Central memory CD8-positive, alpha-beta T cell (primary cell): Measurements from ENCODE around the gene HS3ST2.

Experiments
- ATAC-seq: fragments of 150-1000 bp; cut with Tn5 transposase; replicated peaks from 2 replicates; pipeline ENCODE4 v1.10.0; 2022; ENCODE audit warnings: mild to moderate bottlenecking, moderate FRiP score, moderate number of reproducible peaks; ENCODE audit not compliant: poor library complexity, severe bottlenecking; ENCODE audit errors: extremely low read depth
- DNase-seq, 2 donors: peaks; one replicate each; pipeline ENCODE4 v3.0.0; 2021; ENCODE audit warnings: low spot score in 2 of 2
- H3K27ac Mint-ChIP-seq: one replicate; pipeline ENCODE4 v1.8.0; 2022; ENCODE audit warnings: low read depth, mild to moderate bottlenecking, moderate library complexity, mixed read lengths
- H3K27me3 Mint-ChIP-seq: one replicate; pipeline ENCODE4 v1.8.0; 2022; ENCODE audit warnings: mixed read lengths
- H3K36me3 Mint-ChIP-seq: one replicate; pipeline ENCODE4 v1.8.0; 2022; ENCODE audit warnings: mild to moderate bottlenecking, moderate library complexity, mixed read lengths; ENCODE audit not compliant: insufficient read depth
- H3K4me1 Mint-ChIP-seq: one replicate; pipeline ENCODE4 v1.8.0; 2022; ENCODE audit warnings: mixed read lengths
- H3K4me3 Mint-ChIP-seq: one replicate; pipeline ENCODE4 v1.8.0; 2022; ENCODE audit warnings: mild to moderate bottlenecking, moderate library complexity, mixed read lengths
- H3K9me3 Mint-ChIP-seq: one replicate; pipeline ENCODE4 v1.8.0; 2022; ENCODE audit warnings: mixed read lengths

Gene HS3ST2

DNA sequence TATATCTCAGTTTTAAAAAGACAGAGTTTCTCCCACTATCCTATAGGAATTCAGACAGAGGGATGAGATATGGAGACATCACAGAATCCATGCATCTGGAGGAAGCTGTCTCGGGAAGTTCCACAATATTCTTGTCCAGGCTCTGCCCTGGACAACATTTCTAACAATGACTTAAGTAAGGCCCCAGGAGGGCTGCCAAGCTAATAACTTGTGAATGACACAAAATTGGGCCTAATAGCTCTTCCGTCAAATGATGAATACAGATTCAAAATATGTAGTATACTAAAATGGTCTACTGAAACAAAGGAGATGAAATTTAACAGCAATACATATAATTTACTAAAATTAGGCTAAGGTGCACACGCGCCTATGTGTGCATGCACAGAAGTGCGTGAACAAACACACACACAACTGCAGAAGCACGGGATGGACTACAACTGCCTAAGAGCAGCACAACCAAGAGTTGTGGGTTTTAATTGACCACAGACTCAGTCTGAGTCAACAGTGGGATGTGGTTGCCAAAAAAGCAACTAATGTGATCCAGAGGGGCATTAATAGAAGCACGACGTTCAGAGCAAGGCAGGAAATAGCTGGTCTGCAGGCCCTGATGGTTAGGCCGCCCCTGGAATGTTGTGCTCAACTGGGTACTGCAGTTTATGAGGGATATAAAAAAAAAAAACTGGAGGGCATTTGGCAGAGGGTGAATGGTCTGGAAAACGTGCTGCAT, 26.3 kb upstream of the HS3ST2 start:
- Mint-ChIP-seq H3K4me3 (no peak overlapping the region), H3K27me3 (peaks cover 26% of the 10 kb centered on the region), H3K36me3 (peaks cover 3% of the 10 kb centered on the region), H3K9me3 (no peaks in the 10 kb centered on the region), H3K4me1 (peaks cover 6% of the 10 kb centered on the region), H3K27ac (no peak overlapping the region)
- ATAC-seq (no peak), DNase-seq (no peak)

DNA sequence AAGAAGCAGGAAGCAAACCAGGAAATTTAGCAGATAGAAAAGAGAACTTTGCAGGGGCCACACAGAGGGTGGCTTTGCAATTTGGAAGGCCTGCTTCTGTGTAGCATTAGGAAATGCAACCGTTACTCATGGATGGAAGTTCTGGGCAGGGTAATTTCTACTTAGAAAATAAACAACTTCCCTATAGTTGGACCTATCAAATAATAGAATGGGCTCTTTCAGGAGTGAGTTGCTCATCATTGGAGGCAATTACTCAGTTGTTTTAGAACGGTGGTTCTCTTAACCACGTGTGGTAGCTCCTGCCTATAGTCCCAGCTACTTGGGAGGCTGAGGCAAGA, 25.8 kb upstream of the HS3ST2 start:
- Mint-ChIP-seq H3K36me3 (peaks cover 3% of the 10 kb centered on the region), H3K27ac (no peak overlapping the region), H3K4me3 (no peak overlapping the region), H3K4me1 (peaks cover 6% of the 10 kb centered on the region), H3K9me3 (no peaks in the 10 kb centered on the region), H3K27me3 (peaks cover 26% of the 10 kb centered on the region)
- ATAC-seq (no peak), DNase-seq (no peak)

DNA sequence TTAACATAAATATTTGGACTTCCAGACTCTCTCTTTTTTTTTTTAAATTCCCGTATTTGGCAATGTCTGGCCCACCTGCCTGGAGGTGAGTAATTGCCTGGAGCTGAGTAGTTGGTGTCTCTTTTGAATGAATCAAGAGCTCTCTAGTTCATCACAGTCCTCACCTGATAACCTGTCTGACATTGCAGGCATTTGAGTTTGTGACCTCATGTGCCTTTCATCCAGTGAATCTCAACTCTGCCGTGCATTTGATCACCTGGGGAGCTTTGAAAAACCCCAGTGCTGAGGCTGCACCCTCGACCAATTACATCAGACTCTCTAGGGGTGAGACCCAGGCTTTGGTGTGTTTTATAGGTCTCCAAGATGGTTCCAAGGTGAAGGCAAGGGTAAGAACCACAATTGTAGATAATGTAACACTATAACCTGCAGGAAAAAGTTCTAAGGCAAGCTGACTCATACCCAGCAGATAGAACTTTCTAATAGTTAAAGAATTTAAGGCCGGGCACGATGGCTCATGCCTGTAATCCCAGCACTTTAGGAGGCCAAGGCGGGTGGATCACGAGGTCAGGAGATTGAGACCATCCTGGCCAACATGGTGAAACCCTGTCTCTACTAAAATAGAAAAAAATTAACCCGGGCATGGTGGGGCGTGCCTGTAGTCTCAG, 24.5 kb upstream of the HS3ST2 start:
- H3K9me3 Mint-ChIP-seq: no peaks in the 10 kb centered on the region
- H3K36me3 Mint-ChIP-seq: peaks cover 4% of the 10 kb centered on the region
- H3K4me1 Mint-ChIP-seq: peaks cover 6% of the 10 kb centered on the region
- H3K4me3 Mint-ChIP-seq: no peak overlapping the region
- DNase-seq: no peak
- peaks cover 35% of the 10 kb centered on the region for H3K27me3 Mint-ChIP-seq
- no peak for ATAC-seq
- H3K27ac Mint-ChIP-seq: no peak overlapping the region

DNA sequence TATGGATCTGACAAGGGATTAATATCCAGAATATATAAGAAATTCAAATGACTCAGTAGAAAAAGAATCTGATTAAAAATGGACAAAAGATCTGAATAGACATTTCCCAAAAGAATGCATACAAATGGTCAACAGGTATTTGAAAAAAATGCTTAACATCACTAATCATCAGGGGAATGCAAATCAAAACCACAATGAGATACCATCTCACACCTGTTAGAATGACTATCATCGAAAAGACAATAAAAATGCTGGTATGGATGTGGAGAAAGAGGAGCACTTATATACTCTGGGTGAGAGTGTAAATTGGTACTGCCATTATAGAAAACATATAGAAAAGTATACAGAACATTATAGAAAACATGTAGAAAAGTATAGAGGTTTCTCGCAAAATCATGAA, 16.4 kb upstream of the HS3ST2 start:
- H3K4me3 Mint-ChIP-seq: no peak overlapping the region
- H3K9me3 Mint-ChIP-seq: no peaks in the 10 kb centered on the region
- H3K4me1 Mint-ChIP-seq: no peaks in the 10 kb centered on the region
- peaks cover 57% of the 10 kb centered on the region for H3K27me3 Mint-ChIP-seq
- no peak overlapping the region for H3K27ac Mint-ChIP-seq
- peaks cover 2% of the 10 kb centered on the region for H3K36me3 Mint-ChIP-seq
- ATAC-seq (no peak), DNase-seq (no peak)

DNA sequence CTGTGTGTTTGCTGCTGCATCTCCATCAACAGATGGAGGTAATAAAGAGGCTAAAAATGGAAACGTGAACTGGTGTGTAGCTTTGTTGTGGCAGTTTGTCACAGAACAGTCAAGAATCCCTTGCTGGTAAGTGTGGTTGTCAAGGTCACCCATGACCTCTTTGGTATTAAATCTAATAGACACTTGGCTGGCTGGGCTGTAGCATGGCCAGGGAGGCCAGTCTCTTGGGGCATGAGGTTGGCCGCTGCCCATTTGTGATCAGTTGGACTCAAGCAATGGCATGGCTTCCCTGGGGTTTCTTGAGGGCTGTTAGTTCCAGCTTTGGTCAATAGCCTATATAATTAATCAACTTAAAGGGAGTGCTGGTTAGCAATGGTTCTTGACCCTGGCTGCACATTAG, 14.8 kb upstream of the HS3ST2 start:
- Mint-ChIP-seq H3K27me3 (peaks cover 61% of the 10 kb centered on the region), H3K9me3 (no peaks in the 10 kb centered on the region), H3K4me1 (no peaks in the 10 kb centered on the region), H3K27ac (no peak overlapping the region), H3K36me3 (peaks cover under 1% of the 10 kb centered on the region), H3K4me3 (no peak overlapping the region)
- no peak for ATAC-seq
- DNase-seq: no peak

DNA sequence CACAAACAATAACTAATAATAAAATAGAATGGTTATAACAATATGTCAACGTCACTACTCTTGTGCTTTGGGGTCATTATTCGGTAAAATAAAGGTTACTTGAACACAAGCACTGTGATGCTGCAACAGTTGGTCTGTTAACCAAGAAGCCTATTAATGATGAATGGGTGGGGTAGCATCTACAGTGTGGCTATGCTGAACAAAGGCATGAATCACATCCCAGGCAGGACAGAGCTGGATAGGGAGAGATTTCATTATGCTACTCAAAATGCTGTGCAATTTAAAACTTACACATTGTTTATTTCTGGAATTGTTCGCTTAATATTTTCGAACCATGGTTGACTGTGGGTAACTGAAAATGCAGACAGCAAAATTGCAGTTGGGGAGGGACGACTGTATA, 9.1 kb upstream of the HS3ST2 start:
- Mint-ChIP-seq H3K27me3 (peaks cover 21% of the 10 kb centered on the region), H3K9me3 (no peaks in the 10 kb centered on the region), H3K4me3 (no peak overlapping the region), H3K36me3 (no peaks in the 10 kb centered on the region), H3K27ac (no peak overlapping the region), H3K4me1 (no peaks in the 10 kb centered on the region)
- DNase-seq (no peak), ATAC-seq (no peak)

DNA sequence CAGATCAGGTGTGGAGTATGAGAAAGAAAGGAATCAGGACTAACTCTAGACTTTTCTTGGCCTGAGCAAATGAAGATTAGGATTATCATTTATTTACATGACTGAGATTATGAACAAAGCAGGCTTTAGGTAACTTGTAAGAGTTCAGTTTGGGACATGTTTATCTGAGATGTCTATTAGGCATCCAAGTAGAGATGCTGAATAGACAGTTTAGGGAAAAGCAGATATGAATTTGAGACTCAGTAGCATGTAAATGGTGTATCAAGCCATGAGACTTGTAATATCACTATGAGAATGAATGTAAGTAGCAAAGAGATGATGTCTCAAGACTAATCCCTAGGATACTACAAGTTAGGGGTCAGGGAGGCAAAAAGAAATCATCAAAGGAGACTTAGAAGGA, 8.6 kb upstream of the HS3ST2 start:
- H3K27ac Mint-ChIP-seq: no peak overlapping the region
- DNase-seq (no peak), ATAC-seq (no peak)
- H3K9me3 Mint-ChIP-seq: no peaks in the 10 kb centered on the region
- no peak overlapping the region for H3K4me3 Mint-ChIP-seq
- H3K36me3 Mint-ChIP-seq: no peaks in the 10 kb centered on the region
- H3K27me3 Mint-ChIP-seq: peaks cover 21% of the 10 kb centered on the region
- H3K4me1 Mint-ChIP-seq: no peaks in the 10 kb centered on the region

DNA sequence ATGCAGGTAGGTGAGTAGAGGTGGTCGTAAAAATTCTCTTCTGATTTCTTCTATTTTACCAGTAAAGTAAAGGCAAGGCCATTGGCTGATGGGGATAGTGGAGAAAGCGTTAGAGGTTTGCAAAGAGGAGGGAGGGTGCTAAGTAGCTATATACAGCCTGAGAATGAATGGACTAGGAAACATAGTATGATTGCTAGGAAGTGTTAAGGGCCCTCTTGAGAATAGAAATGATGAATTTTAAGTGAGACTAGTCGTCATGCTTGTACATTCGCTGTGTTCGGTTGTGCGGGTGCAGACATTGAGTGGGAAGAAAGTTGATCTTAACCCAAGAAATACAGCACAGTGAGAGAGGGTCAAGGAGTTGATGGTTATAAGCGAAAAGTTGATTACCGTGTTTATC, 7.2 kb upstream of the HS3ST2 start:
- H3K27ac Mint-ChIP-seq: no peak overlapping the region
- H3K36me3 Mint-ChIP-seq: no peaks in the 10 kb centered on the region
- no peaks in the 10 kb centered on the region for H3K4me1 Mint-ChIP-seq
- peaks cover 19% of the 10 kb centered on the region for H3K27me3 Mint-ChIP-seq
- H3K9me3 Mint-ChIP-seq: no peaks in the 10 kb centered on the region
- DNase-seq (no peak), ATAC-seq (no peak)
- no peak overlapping the region for H3K4me3 Mint-ChIP-seq

DNA sequence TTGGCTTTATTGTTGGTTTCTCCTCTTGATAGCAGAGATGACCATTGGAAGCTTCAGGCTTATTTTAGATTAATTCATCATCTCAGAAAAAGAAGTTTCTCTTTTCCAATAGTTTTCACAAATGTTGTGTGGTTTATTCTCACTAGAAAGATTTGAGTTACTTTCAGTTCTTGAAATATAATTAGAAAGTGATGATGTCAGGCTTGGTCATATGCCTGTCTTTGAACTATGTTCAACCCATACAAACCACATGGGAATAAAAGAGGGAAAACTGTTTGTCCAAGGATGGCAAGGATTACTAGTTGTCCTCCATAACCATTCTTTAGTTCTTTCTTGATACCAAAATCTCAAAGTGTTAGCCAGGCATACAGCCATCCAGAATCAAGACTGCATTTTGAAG, 3.7 kb upstream of the HS3ST2 start:
- Mint-ChIP-seq H3K4me3 (no peak overlapping the region), H3K27me3 (peaks cover 30% of the 10 kb centered on the region), H3K36me3 (peaks cover 2% of the 10 kb centered on the region), H3K4me1 (peaks cover 5% of the 10 kb centered on the region), H3K9me3 (no peaks in the 10 kb centered on the region), H3K27ac (no peak overlapping the region)
- no peak for ATAC-seq
- DNase-seq: no peak

DNA sequence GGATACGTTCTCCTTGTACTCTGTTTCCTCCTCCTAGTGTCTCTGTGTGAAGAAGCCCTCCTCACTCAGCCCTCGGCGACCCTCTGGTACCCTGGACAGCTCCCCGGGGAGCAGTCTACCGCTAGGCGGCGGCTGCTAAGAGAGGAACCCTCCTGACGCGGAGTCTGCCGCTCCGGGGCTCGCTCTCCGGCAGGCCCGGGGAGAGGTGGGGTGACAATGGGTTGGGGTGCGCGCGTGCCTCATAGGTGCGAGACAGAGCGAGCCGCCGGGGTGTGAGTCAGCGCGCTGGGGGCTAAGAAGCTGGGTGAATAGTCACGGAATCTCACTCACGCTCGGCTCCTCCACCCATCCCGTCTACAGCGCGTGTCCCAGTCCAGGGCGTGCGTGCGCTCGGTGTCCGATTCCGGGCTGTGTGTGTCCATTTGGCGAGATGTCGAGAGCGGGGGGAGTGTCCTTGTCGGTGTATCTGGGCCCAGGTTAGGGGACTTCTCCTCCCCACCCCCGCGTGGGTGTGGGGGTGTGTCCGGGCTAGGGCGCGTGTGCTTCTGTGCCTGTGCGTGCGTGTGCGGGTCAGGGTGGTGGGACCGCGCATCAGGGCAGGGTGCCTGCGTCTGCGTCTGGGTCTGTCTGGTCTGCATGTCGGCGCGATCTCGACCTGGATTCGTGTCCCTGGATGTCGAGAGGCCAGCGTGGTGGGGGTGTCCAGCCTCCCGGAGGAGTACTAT, 577 bp upstream of the HS3ST2 start:
- Mint-ChIP-seq H3K27ac (no peak overlapping the region), H3K27me3 (peaks cover 53% of the 10 kb centered on the region), H3K4me1 (peaks cover 5% of the 10 kb centered on the region), H3K4me3 (no peak overlapping the region), H3K9me3 (no peaks in the 10 kb centered on the region), H3K36me3 (peaks cover 2% of the 10 kb centered on the region)
- no peak for DNase-seq
- ATAC-seq: no peak

DNA sequence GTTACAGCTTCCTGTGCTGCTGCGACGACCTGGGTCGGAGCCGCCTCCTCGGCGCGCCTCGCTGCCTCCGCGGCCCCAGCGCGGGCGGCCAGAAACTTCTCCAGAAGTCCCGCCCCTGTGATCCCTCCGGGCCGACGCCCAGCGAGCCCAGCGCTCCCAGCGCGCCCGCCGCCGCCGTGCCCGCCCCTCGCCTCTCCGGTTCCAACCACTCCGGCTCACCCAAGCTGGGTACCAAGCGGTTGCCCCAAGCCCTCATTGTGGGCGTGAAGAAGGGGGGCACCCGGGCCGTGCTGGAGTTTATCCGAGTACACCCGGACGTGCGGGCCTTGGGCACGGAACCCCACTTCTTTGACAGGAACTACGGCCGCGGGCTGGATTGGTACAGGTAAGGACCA, 746 bp downstream of the HS3ST2 start:
- Mint-ChIP-seq H3K9me3 (peaks cover 8% of the 10 kb centered on the region), H3K4me1 (peaks cover 5% of the 10 kb centered on the region), H3K27ac (no peak overlapping the region), H3K4me3 (no peak overlapping the region), H3K36me3 (peaks cover 2% of the 10 kb centered on the region), H3K27me3 (peaks cover 55% of the 10 kb centered on the region)
- ATAC-seq: no peak
- DNase-seq: no peak

DNA sequence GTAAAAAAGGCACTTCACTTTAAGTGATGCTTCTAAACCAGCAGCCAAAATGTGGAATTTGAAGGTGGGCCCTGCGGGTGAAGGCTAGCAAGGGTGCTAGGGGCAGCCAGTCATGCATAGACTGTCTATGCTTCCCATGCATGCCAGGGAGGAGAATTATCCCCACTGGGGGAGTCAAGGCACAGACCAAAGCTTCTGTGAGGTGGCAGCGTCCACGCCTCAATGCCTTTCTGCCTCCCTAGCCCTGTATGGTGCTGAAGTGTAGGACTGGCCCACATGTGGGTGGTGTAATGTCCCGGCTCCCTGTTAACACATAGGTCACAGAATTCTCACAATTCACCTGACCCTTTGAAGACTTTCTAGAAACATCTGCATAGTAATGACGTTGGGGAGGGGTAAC, 1.9 kb downstream of the HS3ST2 start:
- Mint-ChIP-seq H3K27ac (no peak overlapping the region), H3K4me3 (no peak overlapping the region), H3K27me3 (peaks cover 63% of the 10 kb centered on the region), H3K36me3 (peaks cover 2% of the 10 kb centered on the region), H3K4me1 (peaks cover 5% of the 10 kb centered on the region), H3K9me3 (peaks cover 13% of the 10 kb centered on the region)
- ATAC-seq (no peak), DNase-seq (no peak)

DNA sequence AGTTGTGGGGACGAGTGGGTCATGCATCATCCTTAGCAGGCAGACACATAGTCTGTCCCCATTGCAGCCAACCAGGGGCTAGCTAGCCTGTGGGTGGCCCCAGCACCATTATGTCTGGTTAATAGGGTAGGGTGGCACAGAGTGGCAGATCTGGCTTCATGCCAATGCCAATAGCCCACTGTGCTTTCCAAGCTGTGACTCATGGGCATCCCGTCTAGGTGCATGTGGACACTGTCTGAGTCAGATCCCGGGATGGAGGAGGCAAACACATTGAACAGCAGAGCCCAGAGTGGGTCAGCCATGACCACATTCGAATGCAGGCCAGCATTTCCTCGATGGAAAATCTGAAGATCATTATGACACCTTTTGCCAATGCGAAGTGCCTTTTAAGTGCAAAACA, 2.5 kb downstream of the HS3ST2 start:
- H3K27ac Mint-ChIP-seq: no peak overlapping the region
- DNase-seq: no peak

More for the DNA sequence above, 2.5 kb downstream of the HS3ST2 start:
- ATAC-seq: no peak
- Mint-ChIP-seq H3K4me3 (no peak overlapping the region), H3K4me1 (peaks cover 5% of the 10 kb centered on the region), H3K27me3 (peaks cover 63% of the 10 kb centered on the region), H3K36me3 (peaks cover 2% of the 10 kb centered on the region), H3K9me3 (peaks cover 13% of the 10 kb centered on the region)
